Fibroblast of mammary gland (primary cell): Measurements from ENCODE around the gene ZDHHC7.
"Not testable (repeated sequence)": the region's sequence is repeated elsewhere in the genome, so short reads cannot be mapped to it uniquely, and the experiment has no call there.

ENCODE experiments used
- DNase-seq: peaks from one replicate; pipeline ENCODE4 v3.0.0-alpha.2; 2010; ENCODE audit warnings: low read depth
- H3K4me3 ChIP-seq: 2 replicates; pipeline ENCODE4 v1.5.1; 2011; ENCODE audit warnings: low read depth, mild to moderate bottlenecking, low read length, moderate library complexity; ENCODE audit not compliant: control insufficient read depth
- TF ChIP-seq, protein P1 (sequence below): conservative IDR thresholded peaks from 2 replicates; pipeline ENCODE4 v1.5.1; 2011; ENCODE audit warnings: low read depth, low read length, inconsistent platforms; ENCODE audit not compliant: control insufficient read depth, insufficient read depth

The ZDHHC7 gene

DNA sequence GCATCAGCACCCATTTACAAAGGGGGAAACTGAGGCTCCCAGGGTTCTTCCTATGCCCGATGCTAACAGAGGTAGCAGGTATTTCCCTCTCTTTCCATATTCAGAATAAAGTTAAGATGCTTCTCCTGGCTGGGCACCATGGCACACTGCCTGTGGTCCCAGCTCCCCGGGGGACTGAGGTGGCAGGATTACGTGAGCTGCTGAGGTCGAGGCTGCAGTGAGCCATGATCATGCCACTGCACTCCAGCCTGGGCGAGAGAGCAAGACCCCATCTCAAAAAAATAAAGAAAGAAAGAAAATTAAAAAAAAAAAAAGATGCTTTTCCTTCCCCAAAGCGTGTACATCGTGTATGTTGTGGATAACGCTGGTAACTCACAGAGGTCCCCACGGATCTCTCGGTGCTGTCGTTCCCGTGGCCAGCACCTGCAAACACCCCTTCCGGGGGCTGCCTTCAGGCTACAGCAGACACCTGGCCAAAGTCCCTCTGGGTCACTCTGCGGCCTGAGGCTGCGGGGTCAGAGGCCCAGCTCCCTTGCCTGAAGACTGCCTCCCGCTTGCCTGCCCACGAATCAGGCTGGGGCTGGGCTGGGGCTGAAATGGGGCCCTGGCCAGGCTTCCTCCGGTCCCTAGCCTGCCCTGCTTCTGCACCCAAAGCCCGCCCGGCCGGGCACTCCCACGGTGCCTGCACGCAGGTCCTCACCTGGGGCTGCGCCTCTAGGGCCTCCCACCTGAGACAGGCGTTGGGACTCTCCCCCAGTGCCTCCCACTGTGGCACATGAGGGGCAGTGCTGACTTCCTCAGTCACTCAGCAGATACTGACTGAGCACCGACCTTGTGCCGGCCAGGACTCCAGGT, 63.1 kb downstream of the ZDHHC7 start:
- DNase-seq: no peak
- TF ChIP-seq, protein P1, sequence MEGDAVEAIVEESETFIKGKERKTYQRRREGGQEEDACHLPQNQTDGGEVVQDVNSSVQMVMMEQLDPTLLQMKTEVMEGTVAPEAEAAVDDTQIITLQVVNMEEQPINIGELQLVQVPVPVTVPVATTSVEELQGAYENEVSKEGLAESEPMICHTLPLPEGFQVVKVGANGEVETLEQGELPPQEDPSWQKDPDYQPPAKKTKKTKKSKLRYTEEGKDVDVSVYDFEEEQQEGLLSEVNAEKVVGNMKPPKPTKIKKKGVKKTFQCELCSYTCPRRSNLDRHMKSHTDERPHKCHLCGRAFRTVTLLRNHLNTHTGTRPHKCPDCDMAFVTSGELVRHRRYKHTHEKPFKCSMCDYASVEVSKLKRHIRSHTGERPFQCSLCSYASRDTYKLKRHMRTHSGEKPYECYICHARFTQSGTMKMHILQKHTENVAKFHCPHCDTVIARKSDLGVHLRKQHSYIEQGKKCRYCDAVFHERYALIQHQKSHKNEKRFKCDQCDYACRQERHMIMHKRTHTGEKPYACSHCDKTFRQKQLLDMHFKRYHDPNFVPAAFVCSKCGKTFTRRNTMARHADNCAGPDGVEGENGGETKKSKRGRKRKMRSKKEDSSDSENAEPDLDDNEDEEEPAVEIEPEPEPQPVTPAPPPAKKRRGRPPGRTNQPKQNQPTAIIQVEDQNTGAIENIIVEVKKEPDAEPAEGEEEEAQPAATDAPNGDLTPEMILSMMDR: no peak
- H3K4me3 ChIP-seq: no peak overlapping the region

DNA sequence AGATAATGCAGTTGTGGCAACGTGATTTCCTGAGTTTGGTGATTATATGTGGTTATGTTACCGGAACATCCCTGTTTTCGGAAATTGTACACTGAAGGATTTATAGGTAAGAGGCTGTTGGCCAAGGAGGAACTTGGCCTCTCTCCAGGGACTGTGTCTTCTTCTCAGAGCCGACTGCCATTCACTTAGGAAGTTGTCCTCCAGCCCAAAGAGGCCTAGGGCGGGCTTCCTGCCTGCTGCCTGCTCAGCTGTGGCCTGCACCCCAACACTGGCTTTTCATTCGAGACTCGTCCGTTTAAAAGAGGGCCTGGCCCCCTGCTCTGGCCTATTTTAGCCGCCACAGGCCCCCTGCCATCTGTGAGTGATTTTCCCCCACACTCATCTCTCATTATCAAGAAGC, 64.3 kb downstream of the ZDHHC7 start:
- TF ChIP-seq, protein P1: no peak
- no peak for DNase-seq
- no peak overlapping the region for H3K4me3 ChIP-seq

DNA sequence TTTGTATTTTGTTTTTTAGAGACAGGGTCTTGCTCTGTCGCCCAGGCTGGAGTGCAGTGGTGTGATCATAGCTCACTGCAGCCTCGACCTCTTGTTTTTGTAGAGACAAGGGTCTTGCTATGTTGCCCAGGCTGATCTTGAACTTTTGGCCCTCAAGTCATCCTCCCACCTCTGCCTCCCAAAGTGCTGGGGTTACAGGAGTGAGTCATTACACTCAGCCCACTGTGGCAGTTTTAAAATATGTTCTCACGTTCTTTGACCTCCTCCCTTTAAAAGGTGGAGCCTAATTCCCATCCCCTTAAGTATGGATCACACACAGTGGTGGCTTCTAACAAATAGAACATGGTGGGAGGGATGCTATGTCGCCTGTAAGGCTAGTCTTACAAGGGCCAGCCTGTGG, 67.7 kb downstream of the ZDHHC7 start:
- no peak overlapping the region for H3K4me3 ChIP-seq
- TF ChIP-seq, protein P1: no peak
- no peak for DNase-seq

DNA sequence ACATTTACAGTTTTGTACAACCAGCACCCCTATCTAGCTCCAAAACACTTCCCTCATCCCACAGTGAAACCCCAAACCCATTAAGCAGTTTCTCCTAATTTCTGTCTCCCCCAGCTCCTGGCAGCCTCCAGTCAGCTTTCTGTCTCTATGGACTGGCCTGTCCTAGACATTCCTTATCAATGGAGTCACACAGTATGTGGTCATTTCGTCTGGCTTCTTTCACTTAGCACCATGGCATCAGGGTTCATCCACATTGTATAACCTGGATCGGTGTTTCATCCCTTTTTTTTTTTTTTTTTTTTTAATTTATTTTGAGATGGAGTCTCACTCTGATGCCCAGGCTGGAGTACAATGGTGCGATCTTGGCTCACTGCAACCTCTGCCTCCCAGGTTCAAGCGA, 68.5 kb downstream of the ZDHHC7 start:
- TF ChIP-seq, protein P1: no peak
- no peak overlapping the region for H3K4me3 ChIP-seq
- no peak for DNase-seq

DNA sequence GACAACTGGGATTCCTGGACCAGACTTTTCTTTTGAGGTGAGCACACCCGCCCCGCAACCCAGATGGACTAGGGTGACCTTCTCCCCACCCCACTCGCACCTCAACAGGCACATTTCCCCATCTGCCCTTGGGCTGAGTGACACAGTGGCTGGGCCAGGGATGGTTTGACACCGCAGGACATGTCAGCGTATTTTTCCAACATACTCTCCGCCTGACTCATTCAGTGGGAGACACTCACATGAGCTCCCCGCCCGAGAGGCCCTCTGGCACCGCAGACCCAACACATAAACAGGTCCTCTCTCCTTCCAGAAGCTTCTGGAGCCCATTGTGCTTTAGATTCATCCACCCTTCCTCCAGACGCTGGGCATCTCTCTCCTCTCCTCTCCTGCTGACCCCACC, 69.4 kb downstream of the ZDHHC7 start:
- TF ChIP-seq, protein P1: no peak
- DNase-seq: no peak
- H3K4me3 ChIP-seq: no peak overlapping the region

DNA sequence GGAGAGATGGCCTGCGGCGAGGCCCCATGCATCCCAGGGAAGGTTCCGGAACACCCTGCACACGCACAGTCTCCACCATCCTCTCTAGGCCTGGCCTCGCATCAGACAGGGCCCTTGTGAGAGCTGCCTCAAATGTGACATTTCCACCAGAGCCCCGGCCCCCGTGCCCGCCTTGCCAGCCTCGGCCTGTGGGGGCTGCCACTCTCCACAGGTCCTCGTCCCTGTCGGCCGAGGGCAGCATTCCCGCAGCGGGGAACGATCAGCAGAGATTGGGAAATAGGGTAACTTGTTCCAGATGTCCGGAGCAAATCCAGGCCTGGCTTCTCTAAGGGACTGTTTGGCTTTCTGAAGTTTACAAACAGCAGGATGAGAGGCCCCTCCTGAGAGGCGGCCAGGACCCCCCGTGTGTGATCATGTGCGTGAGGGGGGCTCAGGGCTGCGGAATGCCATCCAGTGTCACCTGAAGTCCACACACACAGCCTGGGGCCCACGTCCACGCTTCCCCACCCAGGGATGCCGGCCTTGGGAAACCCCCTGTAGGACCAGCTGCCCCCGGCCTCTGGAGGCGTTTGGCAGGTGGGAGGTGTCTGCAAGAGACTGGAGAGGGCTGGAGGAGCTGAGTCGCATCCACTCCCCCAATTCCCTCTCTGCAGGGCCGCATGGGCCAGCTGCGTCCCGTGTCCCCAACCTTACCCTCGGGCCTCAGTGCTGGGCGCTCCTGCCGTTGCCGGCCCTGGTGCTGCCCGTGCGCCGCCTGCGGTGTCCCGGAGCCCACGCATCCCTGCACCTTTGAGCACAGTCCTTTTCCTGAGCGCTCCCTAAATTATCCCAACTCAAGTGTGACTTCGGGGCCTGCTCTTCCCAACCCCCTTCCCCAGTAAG, 70.4 kb downstream of the ZDHHC7 start:
- no peak overlapping the region for H3K4me3 ChIP-seq
- TF ChIP-seq, protein P1: peak; percentile 15
- peak; percentile 73 for DNase-seq

DNA sequence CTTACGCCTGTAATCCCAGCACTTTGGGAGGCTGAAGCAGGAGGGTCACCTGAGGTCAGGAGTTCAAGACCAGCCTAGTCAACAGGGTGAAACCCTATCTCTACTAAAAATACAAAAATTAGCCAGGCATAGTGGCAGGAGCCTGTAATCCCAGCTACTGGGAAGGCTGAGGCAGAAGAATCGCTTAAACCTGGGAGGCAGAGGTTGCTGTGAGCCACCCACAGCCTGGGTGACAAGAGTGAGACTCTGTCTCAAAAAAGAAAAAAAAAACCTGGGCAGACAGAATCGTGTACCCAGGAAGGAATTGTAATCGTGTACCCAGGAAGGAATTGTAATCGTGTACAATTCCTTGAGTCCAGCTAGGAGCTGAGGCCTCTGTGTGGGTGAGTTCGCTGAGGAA, 72.7 kb downstream of the ZDHHC7 start:
- DNase-seq, H3K4me3 ChIP-seq: not testable (repeated sequence)
